Measurements from ENCODE around the gene MMP14. TPM values are rescaled to one million over a fixed set of nuclear protein-coding genes. Genes with fewer than 3 reads are reported as not detected.
"Not testable (repeated sequence)": the region's sequence is repeated elsewhere in the genome, so short reads cannot be mapped to it uniquely, and the experiment has no call there.

MMP14 gene
- total and polyA plus RNA-seq, 2 experiments from 2014 or later = 21.4 to 160 TPM

DNA sequence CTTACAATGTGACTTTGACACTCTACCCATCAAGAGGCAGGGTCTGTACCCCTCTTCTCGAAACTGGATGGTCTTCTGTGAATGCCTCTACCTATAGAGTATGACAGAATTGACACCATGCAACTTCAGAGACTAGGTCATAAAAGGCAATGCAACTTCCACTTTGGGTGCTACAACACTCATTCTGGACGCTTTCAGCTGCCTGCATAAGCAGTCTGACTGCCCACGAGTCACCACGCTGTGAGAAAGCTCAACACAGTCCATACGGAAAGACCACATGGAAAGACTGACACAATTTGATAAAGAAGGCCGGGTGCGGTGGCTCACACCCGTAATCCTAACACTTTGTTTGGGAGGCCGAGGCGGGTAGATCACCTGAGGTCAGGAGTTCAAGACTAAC lies 36.0 kb upstream of the MMP14 start:
- Histone ChIP-seq H3K9me2 (replicated peaks; ENCODE audit: insufficient read depth) (no peaks in the 10 kb centered on the region), H3K79me2 (peaks cover 65% of the 10 kb centered on the region), H3K27me3 (no peaks in the 10 kb centered on the region), H4K20me1 (ENCODE audit: insufficient read depth, poor library complexity, severe bottlenecking) (no peaks in the 10 kb centered on the region), H3K4me2 (no peak overlapping the region), H3K36me3 (replicated peaks; ENCODE audit: insufficient read depth, low read depth) (no peaks in the 10 kb centered on the region), H3K9me3 (ENCODE audit: low read depth) (no peaks in the 10 kb centered on the region), H3K4me1 (ENCODE audit: insufficient read depth) (peaks cover 27% of the 10 kb centered on the region), H3K4me3 (no peak overlapping the region), H3K27ac (no peak overlapping the region), H2AFZ (no peak overlapping the region)
- WGBS (ENCODE audit: low lambda C conversion rate, missing lambda C conversion rate) = 90% methylated on average over 10 of the region's 10 CpGs
- TF ChIP-seq EZH2 (IDR thresholded peaks at IDR 0.05; ENCODE audit: borderline replicate concordance) = no peak
- DNase-seq (ENCODE audit: low spot score) = no peak

DNA sequence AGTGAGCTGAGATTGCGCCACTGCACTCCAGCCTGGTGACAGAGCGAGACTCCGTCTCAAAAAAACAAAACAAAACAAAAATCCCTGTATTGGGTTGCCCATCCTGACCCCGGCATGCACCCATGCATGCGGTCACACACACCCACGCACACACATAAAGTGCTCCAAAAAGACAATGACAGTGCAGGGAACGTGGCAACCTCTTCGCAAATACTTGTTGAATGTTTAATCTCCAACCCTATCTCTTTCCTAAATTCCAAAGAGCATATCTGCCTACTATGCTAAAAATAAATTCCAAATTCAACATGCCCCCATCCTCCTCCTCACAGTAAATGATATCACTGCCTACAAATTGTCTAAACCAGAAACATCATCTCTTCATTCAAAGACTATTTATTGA lies 34.7 kb upstream of the MMP14 start:
- 90% methylated on average over 8 of the region's 8 CpGs for WGBS (ENCODE audit: low lambda C conversion rate, missing lambda C conversion rate)
- peaks cover 73% of the 10 kb centered on the region for H3K79me2 ChIP-seq
- H3K9me2 ChIP-seq (replicated peaks; ENCODE audit: insufficient read depth) = no peaks in the 10 kb centered on the region
- H3K4me2 ChIP-seq = no peak overlapping the region
- H4K20me1 ChIP-seq (ENCODE audit: insufficient read depth, poor library complexity, severe bottlenecking) = no peaks in the 10 kb centered on the region
- H3K27ac ChIP-seq = no peak overlapping the region
- no peaks in the 10 kb centered on the region for H3K27me3 ChIP-seq
- H2AFZ ChIP-seq = no peak overlapping the region
- H3K9me3 ChIP-seq (ENCODE audit: low read depth) = no peaks in the 10 kb centered on the region
- H3K4me1 ChIP-seq (ENCODE audit: insufficient read depth) = peaks cover 18% of the 10 kb centered on the region
- DNase-seq (ENCODE audit: low spot score) = no peak
- H3K36me3 ChIP-seq (replicated peaks; ENCODE audit: insufficient read depth, low read depth) = no peaks in the 10 kb centered on the region
- no peak for TF ChIP-seq EZH2 (IDR thresholded peaks at IDR 0.05; ENCODE audit: borderline replicate concordance)
- TF ChIP-seq CTCF (IDR thresholded peaks at IDR 0.05; ENCODE audit: poor library complexity) = no peak
- TF ChIP-seq EZH2phosphoT487 (IDR thresholded peaks at IDR 0.05; ENCODE audit: low read depth, severe bottlenecking, unreplicated experiment) = no peak
- no peak overlapping the region for H3K4me3 ChIP-seq

- 94% methylated on average over 12 of the region's 12 CpGs for WGBS (ENCODE audit: low lambda C conversion rate, missing lambda C conversion rate)
- TF ChIP-seq CTCF (IDR thresholded peaks at IDR 0.05; ENCODE audit: poor library complexity) (no peak), EZH2phosphoT487 (IDR thresholded peaks at IDR 0.05; ENCODE audit: low read depth, severe bottlenecking, unreplicated experiment) (no peak), EZH2 (IDR thresholded peaks at IDR 0.05; ENCODE audit: borderline replicate concordance) (no peak)
- no peak overlapping the region for H3K4me2 ChIP-seq
- H3K9me3 ChIP-seq (ENCODE audit: low read depth) = no peaks in the 10 kb centered on the region
- H3K27me3 ChIP-seq = no peaks in the 10 kb centered on the region
- H3K4me1 ChIP-seq (ENCODE audit: insufficient read depth) = peaks cover 9% of the 10 kb centered on the region
- no peak overlapping the region for H2AFZ ChIP-seq
- peaks cover 76% of the 10 kb centered on the region for H3K79me2 ChIP-seq
- H3K4me3 ChIP-seq = no peak overlapping the region
- no peak for DNase-seq (ENCODE audit: low spot score)
- no peak overlapping the region for H3K27ac ChIP-seq
- H3K36me3 ChIP-seq (replicated peaks; ENCODE audit: insufficient read depth, low read depth) = no peaks in the 10 kb centered on the region
- H3K9me2 ChIP-seq (replicated peaks; ENCODE audit: insufficient read depth) = no peaks in the 10 kb centered on the region
- no peaks in the 10 kb centered on the region for H4K20me1 ChIP-seq (ENCODE audit: insufficient read depth, poor library complexity, severe bottlenecking)
These were observed 33.3 kb upstream of the MMP14 start for GRCh38 chr14:22802860-22803686.

GRCh38 chr14:22803687-22803974 lies 32.8 kb upstream of the MMP14 start:
- no peaks in the 10 kb centered on the region for H3K9me3 ChIP-seq (ENCODE audit: low read depth)
- no peak overlapping the region for H3K4me2 ChIP-seq
- WGBS (ENCODE audit: low lambda C conversion rate, missing lambda C conversion rate) = 91% methylated on average over 3 of the region's 3 CpGs
- no peaks in the 10 kb centered on the region for H4K20me1 ChIP-seq (ENCODE audit: insufficient read depth, poor library complexity, severe bottlenecking)
- H3K27ac ChIP-seq = no peak overlapping the region
- no peaks in the 10 kb centered on the region for H3K36me3 ChIP-seq (replicated peaks; ENCODE audit: insufficient read depth, low read depth)
- H3K79me2 ChIP-seq = peaks cover 72% of the 10 kb centered on the region
- TF ChIP-seq EZH2phosphoT487 (IDR thresholded peaks at IDR 0.05; ENCODE audit: low read depth, severe bottlenecking, unreplicated experiment) = no peak
- no peak for TF ChIP-seq CTCF (IDR thresholded peaks at IDR 0.05; ENCODE audit: poor library complexity)
- TF ChIP-seq EZH2 (IDR thresholded peaks at IDR 0.05; ENCODE audit: borderline replicate concordance) = no peak
- H3K27me3 ChIP-seq = no peaks in the 10 kb centered on the region
- no peak overlapping the region for H2AFZ ChIP-seq
- peaks cover 8% of the 10 kb centered on the region for H3K4me1 ChIP-seq (ENCODE audit: insufficient read depth)
- H3K9me2 ChIP-seq (replicated peaks; ENCODE audit: insufficient read depth) = no peaks in the 10 kb centered on the region
- no peak overlapping the region for H3K4me3 ChIP-seq
- no peak for DNase-seq (ENCODE audit: low spot score)

DNA sequence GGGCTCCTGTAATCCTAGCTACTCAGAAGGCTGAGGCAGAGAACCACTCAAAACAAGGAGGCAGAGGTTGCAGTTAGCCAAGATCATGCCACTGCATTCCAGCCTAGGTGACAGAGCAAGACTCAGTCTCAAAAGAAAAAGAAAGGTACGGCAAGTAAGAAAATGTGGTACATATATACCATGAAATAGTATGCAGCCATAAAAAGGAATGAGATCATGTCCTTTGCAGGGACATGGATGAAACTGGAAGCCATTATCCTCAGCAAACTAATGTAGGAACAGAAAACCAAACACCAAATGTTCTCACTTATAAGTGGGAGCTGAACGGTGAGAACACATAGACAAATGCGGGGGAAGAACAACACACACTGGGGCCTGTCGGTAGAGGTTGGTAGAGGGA lies 31.1 kb upstream of the MMP14 start:
- not testable (repeated sequence) for H3K9me3 ChIP-seq (ENCODE audit: low read depth); H3K4me2 ChIP-seq; H3K4me1 ChIP-seq (ENCODE audit: insufficient read depth); H2AFZ ChIP-seq; H3K9me2 ChIP-seq (replicated peaks; ENCODE audit: insufficient read depth); H3K4me3 ChIP-seq; DNase-seq (ENCODE audit: low spot score); H3K27me3 ChIP-seq; H4K20me1 ChIP-seq (ENCODE audit: insufficient read depth, poor library complexity, severe bottlenecking); H3K36me3 ChIP-seq (replicated peaks; ENCODE audit: insufficient read depth, low read depth); H3K27ac ChIP-seq
- WGBS (ENCODE audit: low lambda C conversion rate, missing lambda C conversion rate) = 96% methylated on average over 4 of the region's 4 CpGs
- peaks cover 61% of the 10 kb centered on the region for H3K79me2 ChIP-seq

Data from hepatocyte (in vitro differentiated cells).